Measurements from ENCODE around the gene KDM2A.

Gene KDM2A

DNA sequence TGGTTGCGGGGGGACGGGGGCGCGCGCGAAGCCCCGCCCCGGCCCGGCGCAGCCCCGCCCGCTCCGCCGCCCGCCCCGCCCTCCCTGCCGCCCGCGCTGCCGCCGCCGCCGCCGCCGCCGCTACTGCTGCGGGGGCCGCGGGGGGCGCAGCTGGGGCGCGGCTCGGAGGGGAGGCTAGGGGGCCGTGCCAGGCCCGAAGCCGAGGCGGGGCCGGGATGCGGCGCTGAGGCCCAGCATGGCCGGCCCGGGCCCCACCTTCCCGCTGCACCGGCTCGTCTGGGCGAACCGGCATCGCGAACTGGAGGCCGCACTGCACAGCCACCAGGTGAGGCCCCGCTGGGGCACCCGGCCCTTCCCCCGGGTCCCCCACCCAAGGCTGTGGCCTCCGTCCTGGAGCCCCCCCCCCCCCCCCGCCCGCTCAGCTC is 170.2 kb downstream of the KDM2A start, which contains the start of gene ANKRD13D:
ANKRD13D (plus strand) TSS at position 78 of the 425 bp plus-strand sequence; CDS start at position 236, 158 bp downstream.
- Histone ChIP-seq H3K27me3 (replicated peaks) (no peaks in the 10 kb centered on the region), H3K4me3 (ENCODE audit: low read depth, low read length) (peak within 1 kb of the TSS; percentile 76), H3K36me3 (replicated peaks) (peaks cover 43% of the 10 kb centered on the region), H3K27ac (peak within 1 kb of the TSS; percentile 88)
- in situ Hi-C loops (cut with HindIII; ENCODE audit: low pct_ligation_motif_present, low sequenced_read_pairs): no loop called here
- no peak for DNase-seq
- TF ChIP-seq, protein P1, sequence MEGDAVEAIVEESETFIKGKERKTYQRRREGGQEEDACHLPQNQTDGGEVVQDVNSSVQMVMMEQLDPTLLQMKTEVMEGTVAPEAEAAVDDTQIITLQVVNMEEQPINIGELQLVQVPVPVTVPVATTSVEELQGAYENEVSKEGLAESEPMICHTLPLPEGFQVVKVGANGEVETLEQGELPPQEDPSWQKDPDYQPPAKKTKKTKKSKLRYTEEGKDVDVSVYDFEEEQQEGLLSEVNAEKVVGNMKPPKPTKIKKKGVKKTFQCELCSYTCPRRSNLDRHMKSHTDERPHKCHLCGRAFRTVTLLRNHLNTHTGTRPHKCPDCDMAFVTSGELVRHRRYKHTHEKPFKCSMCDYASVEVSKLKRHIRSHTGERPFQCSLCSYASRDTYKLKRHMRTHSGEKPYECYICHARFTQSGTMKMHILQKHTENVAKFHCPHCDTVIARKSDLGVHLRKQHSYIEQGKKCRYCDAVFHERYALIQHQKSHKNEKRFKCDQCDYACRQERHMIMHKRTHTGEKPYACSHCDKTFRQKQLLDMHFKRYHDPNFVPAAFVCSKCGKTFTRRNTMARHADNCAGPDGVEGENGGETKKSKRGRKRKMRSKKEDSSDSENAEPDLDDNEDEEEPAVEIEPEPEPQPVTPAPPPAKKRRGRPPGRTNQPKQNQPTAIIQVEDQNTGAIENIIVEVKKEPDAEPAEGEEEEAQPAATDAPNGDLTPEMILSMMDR (IDR thresholded peaks at IDR 0.05; ENCODE audit: low read depth, low read length, missing control alignments): no peak

GRCh38 chr11:67289651-67290479 is 170.8 kb downstream of the KDM2A start:
- H3K4me3 ChIP-seq (ENCODE audit: low read depth, low read length): peak overlapping the region; percentile 76
- H3K27ac ChIP-seq: no peak overlapping the region
- in situ Hi-C loops (cut with HindIII; ENCODE audit: low pct_ligation_motif_present, low sequenced_read_pairs): no loop called here
- no peak for DNase-seq
- peaks cover 41% of the 10 kb centered on the region for H3K36me3 ChIP-seq (replicated peaks)
- H3K27me3 ChIP-seq (replicated peaks): no peaks in the 10 kb centered on the region
- TF ChIP-seq, protein P1 (IDR thresholded peaks at IDR 0.05; ENCODE audit: low read depth, low read length, missing control alignments): no peak

DNA sequence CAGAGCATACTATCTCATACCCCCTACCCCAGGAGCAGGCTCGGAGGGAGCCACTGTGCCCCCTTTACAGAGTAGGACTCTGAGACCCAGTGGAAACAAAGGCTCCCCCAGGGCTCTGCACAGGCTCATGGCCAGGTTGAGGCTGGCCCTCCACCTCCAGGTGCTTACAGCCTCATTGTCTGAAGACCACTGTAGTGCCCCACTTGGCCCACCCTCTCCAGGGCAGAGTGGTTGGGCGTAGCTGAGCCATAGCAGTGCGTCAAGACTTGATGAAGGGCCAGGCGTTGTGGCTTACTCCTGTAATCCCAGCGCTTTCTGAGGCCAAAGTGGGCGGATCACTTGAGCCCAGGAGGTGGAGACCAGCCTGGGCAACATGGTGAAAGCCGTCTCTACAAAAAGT is 171.7 kb downstream of the KDM2A start:
- in situ Hi-C loops (cut with HindIII; ENCODE audit: low pct_ligation_motif_present, low sequenced_read_pairs): no loop called here
- peak overlapping the region; percentile 76 for H3K4me3 ChIP-seq (ENCODE audit: low read depth, low read length)
- TF ChIP-seq, protein P1 (IDR thresholded peaks at IDR 0.05; ENCODE audit: low read depth, low read length, missing control alignments): no peak
- DNase-seq: no peak
- H3K27ac ChIP-seq: no peak overlapping the region
- peaks cover 43% of the 10 kb centered on the region for H3K36me3 ChIP-seq (replicated peaks)
- H3K27me3 ChIP-seq (replicated peaks): no peaks in the 10 kb centered on the region

DNA sequence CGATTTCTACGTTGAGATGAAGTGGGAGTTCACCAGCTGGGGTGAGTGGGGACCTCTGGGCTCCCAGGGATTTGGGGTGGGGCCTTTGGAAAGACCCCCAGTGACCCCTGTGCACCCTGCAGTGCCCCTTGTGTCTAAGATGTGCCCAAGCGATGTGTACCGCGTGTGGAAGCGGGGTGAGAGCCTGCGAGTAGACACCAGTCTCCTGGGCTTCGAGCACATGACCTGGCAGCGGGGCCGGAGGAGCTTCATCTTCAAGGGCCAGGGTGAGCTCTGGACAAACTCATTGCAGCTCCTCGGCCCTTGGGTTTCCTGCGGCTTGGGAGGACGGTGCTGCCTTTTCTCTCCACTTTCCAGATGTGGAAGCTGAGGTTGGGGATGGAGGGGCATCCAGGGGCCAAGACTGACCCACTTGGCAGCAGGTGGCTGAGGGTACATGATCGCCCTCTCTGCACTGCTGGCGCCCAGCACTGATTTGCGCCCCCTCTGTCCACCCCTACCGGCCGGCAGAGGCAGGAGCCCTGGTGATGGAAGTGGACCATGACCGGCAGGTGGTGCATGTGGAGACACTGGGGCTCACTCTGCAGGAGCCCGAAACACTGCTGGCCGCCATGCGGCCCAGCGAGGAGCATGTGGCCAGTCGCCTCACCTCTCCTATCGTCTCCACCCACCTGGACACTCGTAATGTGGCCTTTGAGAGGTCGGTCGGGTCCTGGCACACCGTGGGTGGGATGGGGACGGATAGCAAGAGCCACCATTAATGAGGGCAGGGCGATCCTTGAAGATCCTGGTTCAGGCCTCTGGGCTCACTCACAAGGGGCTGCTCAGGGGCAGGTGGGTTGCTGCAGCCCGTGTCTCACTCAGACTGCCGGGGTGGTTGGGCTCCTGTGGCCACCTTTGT is 172.7 kb downstream of the KDM2A start:
- in situ Hi-C loops (cut with HindIII; ENCODE audit: low pct_ligation_motif_present, low sequenced_read_pairs): no loop called here
- TF ChIP-seq, protein P1 (IDR thresholded peaks at IDR 0.05; ENCODE audit: low read depth, low read length, missing control alignments): no peak
- no peaks in the 10 kb centered on the region for H3K27me3 ChIP-seq (replicated peaks)
- H3K4me3 ChIP-seq (ENCODE audit: low read depth, low read length): no peak overlapping the region
- peaks cover 47% of the 10 kb centered on the region for H3K36me3 ChIP-seq (replicated peaks)
- no peak overlapping the region for H3K27ac ChIP-seq
- no peak for DNase-seq

DNA sequence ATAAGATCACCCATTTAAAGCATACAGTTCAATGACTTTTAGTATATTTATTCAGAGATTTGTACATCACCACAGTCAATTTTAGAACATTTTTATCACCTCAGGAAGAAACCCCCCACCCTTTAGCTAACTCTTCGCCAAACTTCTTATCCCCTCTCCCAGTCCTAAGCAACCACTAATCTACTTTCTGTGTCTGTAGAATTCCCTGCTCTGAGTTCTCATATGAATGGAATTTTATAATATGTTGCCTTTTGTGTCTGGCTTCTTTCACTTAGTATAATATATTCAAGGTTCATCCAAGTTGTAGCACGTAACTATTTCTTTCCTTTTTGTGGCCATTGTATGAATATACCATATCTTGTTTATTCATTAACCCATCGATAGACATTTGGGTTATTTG is 173.6 kb downstream of the KDM2A start:
- in situ Hi-C loops (cut with HindIII; ENCODE audit: low pct_ligation_motif_present, low sequenced_read_pairs): no loop called here
- H3K27ac ChIP-seq: peak overlapping the region; percentile 7

More for the DNA sequence above, 173.6 kb downstream of the KDM2A start:
- H3K27me3 ChIP-seq (replicated peaks): no peaks in the 10 kb centered on the region
- H3K4me3 ChIP-seq (ENCODE audit: low read depth, low read length): no peak overlapping the region
- no peak for DNase-seq
- peaks cover 52% of the 10 kb centered on the region for H3K36me3 ChIP-seq (replicated peaks)
- TF ChIP-seq, protein P1 (IDR thresholded peaks at IDR 0.05; ENCODE audit: low read depth, low read length, missing control alignments): no peak
